IPS DF 6.9 (cell line): Measurements from ENCODE around the gene TMEM97.
"Not testable (repeated sequence)": the region's sequence is repeated elsewhere in the genome, so short reads cannot be mapped to it uniquely, and the experiment has no call there.

Source experiments
- DNase-seq: peaks from one replicate; pipeline ENCODE4 v3.0.0-alpha.2; 2013; ENCODE audit warnings: low read depth, low spot score
- H3K27ac ChIP-seq: one replicate; pipeline ENCODE4 v1.5.1; 2013; ENCODE audit warnings: low read length, control low read depth
- H3K27me3 ChIP-seq: 2 replicates; pipeline ENCODE4 v1.6.1; 2013; ENCODE audit warnings: mild to moderate bottlenecking, low read length; ENCODE audit not compliant: control insufficient read depth, insufficient read depth
- H3K36me3 ChIP-seq: 2 replicates; pipeline ENCODE4 v1.6.1; 2013; ENCODE audit warnings: low read length; ENCODE audit not compliant: control insufficient read depth, insufficient read depth
- H3K4me1 ChIP-seq: 2 replicates; pipeline ENCODE4 v1.6.1; 2013; ENCODE audit warnings: low read length; ENCODE audit not compliant: control insufficient read depth, insufficient read depth
- H3K4me3 ChIP-seq: 2 replicates; pipeline ENCODE4 v1.5.1; 2013; ENCODE audit warnings: mild to moderate bottlenecking, low read length
- H3K9me3 ChIP-seq: 2 replicates; pipeline ENCODE4 v1.6.1; 2013; ENCODE audit warnings: low read length, inconsistent platforms; ENCODE audit not compliant: control insufficient read depth, insufficient read depth
- WGBS: extraction: QIAGEN DNeasy Blood & Tissue Kit; methylation state at CpG from one replicate; pipeline ENCODE4 v1.1.7; 2013; ENCODE audit warnings: mixed read lengths, missing lambda C conversion rate; ENCODE audit not compliant: insufficient read length, insufficient coverage; 5-methylcytosine and 5-hydroxymethylcytosine counted together

TMEM97 gene

GRCh38 chr17:28282596-28282995, 36.4 kb upstream of the TMEM97 start:
- no peaks in the 10 kb centered on the region for H3K27me3 ChIP-seq
- no CpG with 5 or more reads among the region's 7 CpGs for WGBS
- no peaks in the 10 kb centered on the region for H3K9me3 ChIP-seq
- H3K27ac ChIP-seq: no peak overlapping the region
- H3K4me1 ChIP-seq: no peaks in the 10 kb centered on the region
- no peak overlapping the region for H3K4me3 ChIP-seq
- no peaks in the 10 kb centered on the region for H3K36me3 ChIP-seq
- DNase-seq: no peak

- no peaks in the 10 kb centered on the region for H3K36me3 ChIP-seq
- no peaks in the 10 kb centered on the region for H3K27me3 ChIP-seq
- H3K9me3 ChIP-seq: no peaks in the 10 kb centered on the region
- no peaks in the 10 kb centered on the region for H3K4me1 ChIP-seq
- no peak for DNase-seq
- WGBS: no CpG with 5 or more reads among the region's 2 CpGs
- H3K27ac ChIP-seq: no peak overlapping the region
- no peak overlapping the region for H3K4me3 ChIP-seq
Measured at GRCh38 chr17:28285965-28286364, 33.0 kb upstream of the TMEM97 start.

GRCh38 chr17:28290703-28291102, 28.3 kb upstream of the TMEM97 start:
- WGBS: no CpG with 5 or more reads among the region's 2 CpGs
- H3K27me3 ChIP-seq: no peaks in the 10 kb centered on the region
- no peaks in the 10 kb centered on the region for H3K36me3 ChIP-seq
- no peak overlapping the region for H3K4me3 ChIP-seq
- no peaks in the 10 kb centered on the region for H3K9me3 ChIP-seq
- no peaks in the 10 kb centered on the region for H3K4me1 ChIP-seq
- H3K27ac ChIP-seq: no peak overlapping the region
- no peak for DNase-seq

GRCh38 chr17:28291780-28292330, 27.1 kb upstream of the TMEM97 start:
- H3K27me3 ChIP-seq: no peaks in the 10 kb centered on the region
- no peak overlapping the region for H3K27ac ChIP-seq
- no peaks in the 10 kb centered on the region for H3K9me3 ChIP-seq
- H3K4me1 ChIP-seq: no peaks in the 10 kb centered on the region
- DNase-seq: no peak
- no peak overlapping the region for H3K4me3 ChIP-seq
- no peaks in the 10 kb centered on the region for H3K36me3 ChIP-seq
- WGBS: no CpG with 5 or more reads among the region's 1 CpG

GRCh38 chr17:28292878-28293277, 26.1 kb upstream of the TMEM97 start:
- not testable (repeated sequence) for H3K4me1 ChIP-seq, H3K9me3 ChIP-seq, H3K27ac ChIP-seq, H3K36me3 ChIP-seq, H3K4me3 ChIP-seq, H3K27me3 ChIP-seq, DNase-seq
- no CpG with 5 or more reads among the region's 12 CpGs for WGBS

- no peak for DNase-seq
- no CpG with 5 or more reads among the region's 6 CpGs for WGBS
Measured at GRCh38 chr17:28293994-28294393, 25.0 kb upstream of the TMEM97 start.

GRCh38 chr17:28295677-28296578, 23.1 kb upstream of the TMEM97 start:
- H3K9me3 ChIP-seq: no peaks in the 10 kb centered on the region
- no peak overlapping the region for H3K27ac ChIP-seq
- WGBS: no CpG with 5 or more reads among the region's 3 CpGs
- no peaks in the 10 kb centered on the region for H3K36me3 ChIP-seq
- DNase-seq: no peak
- H3K4me3 ChIP-seq: no peak overlapping the region
- H3K27me3 ChIP-seq: no peaks in the 10 kb centered on the region
- no peaks in the 10 kb centered on the region for H3K4me1 ChIP-seq

More at GRCh38 chr17:28293994-28294393, 25.0 kb upstream of the TMEM97 start:
- H3K27ac ChIP-seq: no peak overlapping the region
- no peaks in the 10 kb centered on the region for H3K9me3 ChIP-seq
- H3K4me1 ChIP-seq: no peaks in the 10 kb centered on the region
- H3K36me3 ChIP-seq: no peaks in the 10 kb centered on the region
- no peak overlapping the region for H3K4me3 ChIP-seq
- H3K27me3 ChIP-seq: no peaks in the 10 kb centered on the region

GRCh38 chr17:28298449-28298848, 20.6 kb upstream of the TMEM97 start:
- H3K36me3 ChIP-seq: no peaks in the 10 kb centered on the region
- H3K4me3 ChIP-seq: no peak overlapping the region
- no peaks in the 10 kb centered on the region for H3K27me3 ChIP-seq
- H3K9me3 ChIP-seq: no peaks in the 10 kb centered on the region
- DNase-seq: no peak
- H3K4me1 ChIP-seq: no peaks in the 10 kb centered on the region
- WGBS: no CpG with 5 or more reads among the region's 3 CpGs
- H3K27ac ChIP-seq: no peak overlapping the region

GRCh38 chr17:28306954-28307401, 12.0 kb upstream of the TMEM97 start:
- no CpG with 5 or more reads among the region's 38 CpGs for WGBS
- no peaks in the 10 kb centered on the region for H3K9me3 ChIP-seq
- no peaks in the 10 kb centered on the region for H3K27me3 ChIP-seq
- H3K36me3 ChIP-seq: no peaks in the 10 kb centered on the region
- H3K4me1 ChIP-seq: no peaks in the 10 kb centered on the region
- H3K4me3 ChIP-seq: no peak overlapping the region
- DNase-seq: no peak
- H3K27ac ChIP-seq: no peak overlapping the region

GRCh38 chr17:28313841-28314240, 5.2 kb upstream of the TMEM97 start:
- H3K9me3 ChIP-seq: no peaks in the 10 kb centered on the region
- no peaks in the 10 kb centered on the region for H3K36me3 ChIP-seq
- no peak for DNase-seq
- no peak overlapping the region for H3K4me3 ChIP-seq
- H3K27ac ChIP-seq: no peak overlapping the region
- no peaks in the 10 kb centered on the region; the same call in 1 of the 2 replicates for H3K4me1 ChIP-seq
- WGBS: no CpG with 5 or more reads among the region's 2 CpGs
- no peaks in the 10 kb centered on the region for H3K27me3 ChIP-seq
